ENCODE results near the gene TEX36.

DNA sequence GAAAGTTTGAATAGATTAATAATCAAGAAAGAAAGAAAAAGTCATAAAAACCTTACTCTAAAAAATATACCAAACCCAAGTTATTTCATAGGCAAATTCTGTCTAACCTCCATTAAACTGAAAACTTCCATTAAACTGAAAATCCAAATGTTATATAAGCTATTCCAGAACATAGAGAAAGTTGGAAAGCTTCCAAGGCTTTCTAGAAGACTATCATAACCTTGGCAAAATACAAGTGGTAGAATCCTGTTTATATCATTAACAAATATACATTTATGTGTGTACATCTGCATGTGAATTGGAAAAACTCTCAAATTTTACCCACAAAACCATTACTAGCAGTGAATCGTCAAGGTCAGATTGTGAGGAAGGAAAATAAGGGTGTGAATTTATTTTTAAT is 23.9 kb downstream of the TEX36 start:
- no peak for TF ChIP-seq POLR2AphosphoS5 (IDR thresholded peaks at IDR 0.05)
- TF ChIP-seq CTCF (IDR thresholded peaks at IDR 0.05), result no peak
